ENCODE data around the gene KTN1. TPM values are rescaled to one million over a fixed set of nuclear protein-coding genes. Genes with fewer than 3 reads are reported as not detected.

The KTN1 gene
- total and polyA plus RNA-seq, 2 experiments from 2014 or later = 119 to 225 TPM

GRCh38 chr14:55553791-55554190 is 26.2 kb upstream of the KTN1 start:
- no peaks in the 10 kb centered on the region for H3K9me2 ChIP-seq (ENCODE audit: insufficient read depth)
- peaks cover 11% of the 10 kb centered on the region for H3K4me1 ChIP-seq (ENCODE audit: insufficient read depth)
- no peak overlapping the region for H3K9ac ChIP-seq
- WGBS, 2 experiments (ENCODE audit: low coverage in 1 of 2, low lambda C conversion rate in 2 of 2, missing lambda C conversion rate in 2 of 2) = 77 to 84% methylated on average over 2 of the region's 2 CpGs
- H3F3A ChIP-seq (ENCODE audit: insufficient read depth) = no peaks in the 10 kb centered on the region
- no peak overlapping the region for H2AFZ ChIP-seq
- H3K79me2 ChIP-seq (ENCODE audit: insufficient read depth) = no peaks in the 10 kb centered on the region
- no peaks in the 10 kb centered on the region for H3K9me3 ChIP-seq (ENCODE audit: low read depth)
- no peak overlapping the region for H3K4me2 ChIP-seq (ENCODE audit: unreplicated experiment)
- no peaks in the 10 kb centered on the region for H3K36me3 ChIP-seq (ENCODE audit: low read depth)
- H3K27me3 ChIP-seq (replicated peaks; ENCODE audit: insufficient read depth) = no peaks in the 10 kb centered on the region
- H3K27ac ChIP-seq = no peak overlapping the region
- in situ Hi-C loops (cut with MboI) = no loop called here
- no peak for TF ChIP-seq EZH2phosphoT487 (IDR thresholded peaks at IDR 0.05; ENCODE audit: insufficient read depth, low read depth)
- no peak for TF ChIP-seq EZH2 (IDR thresholded peaks at IDR 0.05; ENCODE audit: insufficient read depth, poor library complexity, severe bottlenecking)
- no peak overlapping the region for H3K4me3 ChIP-seq
- H4K20me1 ChIP-seq (ENCODE audit: insufficient read depth) = no peaks in the 10 kb centered on the region
- no peak for DNase-seq

- Histone ChIP-seq H3K4me2 (ENCODE audit: unreplicated experiment) (peak overlapping the region; percentile 16), H3K79me2 (ENCODE audit: insufficient read depth) (no peaks in the 10 kb centered on the region), H3K9me3 (ENCODE audit: low read depth) (no peaks in the 10 kb centered on the region), H3K27me3 (replicated peaks; ENCODE audit: insufficient read depth) (no peaks in the 10 kb centered on the region), H3K9ac (no peak overlapping the region), H3K36me3 (ENCODE audit: low read depth) (no peaks in the 10 kb centered on the region), H3K4me3 (no peak overlapping the region), H2AFZ (no peak overlapping the region), H3K9me2 (ENCODE audit: insufficient read depth) (no peaks in the 10 kb centered on the region), H3F3A (ENCODE audit: insufficient read depth) (no peaks in the 10 kb centered on the region), H3K27ac (no peak overlapping the region), H3K4me1 (ENCODE audit: insufficient read depth) (peaks cover 11% of the 10 kb centered on the region), H4K20me1 (ENCODE audit: insufficient read depth) (no peaks in the 10 kb centered on the region)
- TF ChIP-seq EZH2 (IDR thresholded peaks at IDR 0.05; ENCODE audit: insufficient read depth, poor library complexity, severe bottlenecking) = no peak
- no peak for TF ChIP-seq EZH2phosphoT487 (IDR thresholded peaks at IDR 0.05; ENCODE audit: insufficient read depth, low read depth)
- in situ Hi-C loops (cut with MboI) = no loop called here
- 55 to 64% methylated on average over 3 of the region's 3 CpGs for WGBS, 2 experiments (ENCODE audit: low coverage in 1 of 2, low lambda C conversion rate in 2 of 2, missing lambda C conversion rate in 2 of 2)
- DNase-seq = peak; percentile 87
Observed at GRCh38 chr14:55556929-55557623, 22.9 kb upstream of the KTN1 start.

- Histone ChIP-seq H4K20me1 (ENCODE audit: insufficient read depth) (no peaks in the 10 kb centered on the region), H3K9ac (no peak overlapping the region), H3K36me3 (ENCODE audit: low read depth) (no peaks in the 10 kb centered on the region), H3K79me2 (ENCODE audit: insufficient read depth) (no peaks in the 10 kb centered on the region), H3K9me3 (ENCODE audit: low read depth) (no peaks in the 10 kb centered on the region), H3K27ac (no peak overlapping the region), H3K4me1 (ENCODE audit: insufficient read depth) (peaks cover 7% of the 10 kb centered on the region), H3K4me3 (no peak overlapping the region), H3F3A (ENCODE audit: insufficient read depth) (no peaks in the 10 kb centered on the region), H3K27me3 (replicated peaks; ENCODE audit: insufficient read depth) (no peaks in the 10 kb centered on the region), H3K9me2 (ENCODE audit: insufficient read depth) (no peaks in the 10 kb centered on the region), H2AFZ (no peak overlapping the region), H3K4me2 (ENCODE audit: unreplicated experiment) (no peak overlapping the region)
- in situ Hi-C loops (cut with MboI) = no loop called here
- no peak for DNase-seq
- TF ChIP-seq EZH2 (IDR thresholded peaks at IDR 0.05; ENCODE audit: insufficient read depth, poor library complexity, severe bottlenecking) = no peak
- TF ChIP-seq EZH2phosphoT487 (IDR thresholded peaks at IDR 0.05; ENCODE audit: insufficient read depth, low read depth) = no peak
- 96% methylated on average over 3 of the region's 3 CpGs for WGBS, 2 experiments (ENCODE audit: low coverage in 1 of 2, low lambda C conversion rate in 2 of 2, missing lambda C conversion rate in 2 of 2)
Observed at GRCh38 chr14:55562135-55562534, 17.9 kb upstream of the KTN1 start.

GRCh38 chr14:55568618-55569017 is 11.4 kb upstream of the KTN1 start:
- Histone ChIP-seq H3K9ac (no peak overlapping the region), H3F3A (ENCODE audit: insufficient read depth) (no peaks in the 10 kb centered on the region), H3K27ac (no peak overlapping the region), H3K9me2 (ENCODE audit: insufficient read depth) (no peaks in the 10 kb centered on the region), H3K4me3 (no peak overlapping the region), H3K27me3 (replicated peaks; ENCODE audit: insufficient read depth) (no peaks in the 10 kb centered on the region), H4K20me1 (ENCODE audit: insufficient read depth) (no peaks in the 10 kb centered on the region), H3K4me1 (ENCODE audit: insufficient read depth) (no peaks in the 10 kb centered on the region), H3K4me2 (ENCODE audit: unreplicated experiment) (no peak overlapping the region), H3K79me2 (ENCODE audit: insufficient read depth) (no peaks in the 10 kb centered on the region), H3K36me3 (ENCODE audit: low read depth) (no peaks in the 10 kb centered on the region), H3K9me3 (ENCODE audit: low read depth) (no peaks in the 10 kb centered on the region), H2AFZ (no peak overlapping the region)
- TF ChIP-seq EZH2 (IDR thresholded peaks at IDR 0.05; ENCODE audit: insufficient read depth, poor library complexity, severe bottlenecking) (no peak), EZH2phosphoT487 (IDR thresholded peaks at IDR 0.05; ENCODE audit: insufficient read depth, low read depth) (no peak)
- in situ Hi-C loops (cut with MboI) = no loop called here
- DNase-seq = no peak

Measured in GM23248 (cell line).